CD8-positive, alpha-beta memory T cell (primary cell): Measurements from ENCODE around the gene RNASE4. TPM values are rescaled to one million over a fixed set of nuclear protein-coding genes. Genes with fewer than 3 reads are reported as not detected.
A peak's percentile ranks its signal among the peaks of the same experiment; 100 is the strongest.

Experiments used
- CTCF ChIA-PET: fragments of 350-600 bp; sonication (Branson Sonifier 250); formaldehyde crosslinking; loops from one replicate; lab custom pipeline; 2021; ENCODE audit warnings: antibody characterized with exemption; lab: Charles Lee
- POLR2A ChIA-PET: fragments of 350-600 bp; sonication (Branson Sonifier 250); formaldehyde crosslinking; loops from one replicate; lab custom pipeline; 2021; ENCODE audit warnings: antibody characterized with exemption; lab: Charles Lee
- DNase-seq, 5 donors: peaks; one replicate each; pipeline versions ENCODE4 v3.0.0 to v3.0.0-alpha.2; 2020 to 2022; ENCODE audit warnings: mixed read lengths in 1 of 5
- H3K27ac ChIP-seq: one replicate; pipeline ENCODE4 v1.7.0; 2013; ENCODE audit warnings: low read depth, mild to moderate bottlenecking, low read length, moderate library complexity
- H3K27me3 ChIP-seq: 2 replicates; pipeline ENCODE4 v1.7.0; 2013; ENCODE audit warnings: low read length, mild to moderate bottlenecking; ENCODE audit not compliant: insufficient read depth, poor library complexity, severe bottlenecking
- H3K36me3 ChIP-seq: 2 replicates; pipeline ENCODE4 v1.7.0; 2013; ENCODE audit warnings: mild to moderate bottlenecking, low read length, moderate library complexity; ENCODE audit not compliant: insufficient read depth
- H3K4me1 ChIP-seq: 2 replicates; pipeline ENCODE4 v1.7.0; 2013; ENCODE audit warnings: mild to moderate bottlenecking, low read length, moderate library complexity; ENCODE audit not compliant: insufficient read depth
- H3K4me3 ChIP-seq: 2 replicates; pipeline ENCODE4 v1.7.0; 2013; ENCODE audit warnings: mild to moderate bottlenecking, low read length
- H3K9me3 ChIP-seq: 2 replicates; pipeline ENCODE4 v1.7.0; 2013; ENCODE audit warnings: mild to moderate bottlenecking, low read length
- H3K27ac Mint-ChIP-seq, 8 donors: one replicate each; pipeline ENCODE4 v1.8.0; 2020 to 2021; ENCODE audit warnings: mixed read lengths in 8 of 8, mild to moderate bottlenecking in 6 of 8, inconsistent platforms in 3 of 8, moderate library complexity in 3 of 8
- H3K27me3 Mint-ChIP-seq, 2 donors: one replicate each; pipeline ENCODE4 v1.8.0; 2020 to 2021; ENCODE audit warnings: mixed read lengths in 2 of 2, mild to moderate bottlenecking in 1 of 2, moderate library complexity in 1 of 2
- H3K36me3 Mint-ChIP-seq, 3 donors: one replicate each; pipeline ENCODE4 v1.8.0; 2020 to 2021; ENCODE audit warnings: mixed read lengths in 3 of 3, inconsistent platforms in 1 of 3, mild to moderate bottlenecking in 1 of 3
- H3K4me1 Mint-ChIP-seq, 3 donors: one replicate each; pipeline ENCODE4 v1.8.0; 2020 to 2021; ENCODE audit warnings: mixed read lengths in 3 of 3, inconsistent platforms in 1 of 3, mild to moderate bottlenecking in 1 of 3
- H3K4me3 Mint-ChIP-seq, 7 donors: one replicate each; pipeline ENCODE4 v1.8.0; 2020 to 2021; ENCODE audit warnings: mixed read lengths in 7 of 7, mild to moderate bottlenecking in 6 of 7, moderate library complexity in 4 of 7, inconsistent platforms in 2 of 7
- H3K9me3 Mint-ChIP-seq, 5 donors: one replicate each; pipeline ENCODE4 v1.8.0; 2020 to 2022; ENCODE audit warnings: mixed read lengths in 5 of 5, mild to moderate bottlenecking in 3 of 5, moderate library complexity in 2 of 5, inconsistent platforms in 1 of 5
- polyA plus RNA-seq: library from polyadenylated mRNA; unstranded; fragments of 300-500 nt; fragmentation: Illumina TruSeq; gene quantifications from one replicate; pipeline ENCODE4 v1.2.3, GENCODE V29; 2021
- total RNA-seq, 2 experiments: library from RNA; stranded (reverse); gene quantifications; one replicate each; pipeline ENCODE4 v1.2.3, GENCODE V29; 2021

The RNASE4 gene
- total and polyA plus RNA-seq, 3 experiments from 2014 or later = 0.57 to 2.3 TPM; not detected in 1

- Mint-ChIP-seq H3K4me3 (no peak overlapping the region), H3K27me3 (peaks cover 65 to 89% of the 10 kb centered on the region in 2 donors), H3K27ac (no peak overlapping the region), H3K9me3 (peaks cover 0 to 2% (median 0%) of the 10 kb centered on the region in 5 donors), H3K36me3 (no peaks in the 10 kb centered on the region), H3K4me1 (peaks cover 28 to 39% (median 39%) of the 10 kb centered on the region in 3 donors)
- H3K9me3 ChIP-seq = no peaks in the 10 kb centered on the region
- POLR2A ChIA-PET = interaction anchor here (0.5 kb wide), 1 partner anchor 34 kb away, joined by 5 read pairs; no protein-coding TSS in a partner anchor
- peaks cover 8% of the 10 kb centered on the region for H3K4me1 ChIP-seq
- H3K36me3 ChIP-seq = no peaks in the 10 kb centered on the region
- H3K27me3 ChIP-seq = peaks cover 53% of the 10 kb centered on the region
- H3K4me3 ChIP-seq = no peak overlapping the region
- H3K27ac ChIP-seq = no peak overlapping the region
- no peak for DNase-seq
- CTCF ChIA-PET = interaction anchor here (1.0 to 10.9 kb wide), 2 partner anchors 37 to 40 kb away, joined by 3 to 76 read pairs; no protein-coding TSS in a partner anchor
Observed at GRCh38 chr14:20655851-20656250, 28.5 kb upstream of the RNASE4 start.

- H3K27me3 Mint-ChIP-seq = peaks cover 62 to 87% of the 10 kb centered on the region in 2 donors
- Histone ChIP-seq H3K36me3 (no peaks in the 10 kb centered on the region), H3K4me3 (no peak overlapping the region), H3K27me3 (peaks cover 53% of the 10 kb centered on the region), H3K27ac (no peak overlapping the region), H3K4me1 (peaks cover 8% of the 10 kb centered on the region), H3K9me3 (no peaks in the 10 kb centered on the region)
- no peak for DNase-seq
- peaks cover 0 to 2% (median 0%) of the 10 kb centered on the region in 5 donors for H3K9me3 Mint-ChIP-seq
- ChIA-PET POLR2A (no interaction called here), CTCF (interaction anchor here (1.0 to 10.9 kb wide), 4 partner anchors 9 to 40 kb away, joined by 3 to 76 read pairs (median 11); partner anchors contain the start of gene RNASE4)
- no peak overlapping the region for H3K27ac Mint-ChIP-seq
- H3K4me3 Mint-ChIP-seq = no peak overlapping the region
- peaks cover 28 to 39% (median 39%) of the 10 kb centered on the region in 3 donors for H3K4me1 Mint-ChIP-seq
- H3K36me3 Mint-ChIP-seq = no peaks in the 10 kb centered on the region
Observed at GRCh38 chr14:20656274-20656673, 28.1 kb upstream of the RNASE4 start.

GRCh38 chr14:20657216-20658211, 26.8 kb upstream of the RNASE4 start:
- Mint-ChIP-seq H3K4me1 (peaks cover 34 to 43% (median 40%) of the 10 kb centered on the region in 3 donors), H3K36me3 (no peaks in the 10 kb centered on the region), H3K27ac (peak overlapping the region in 1 of 8 donors; percentile 1), H3K9me3 (peaks cover 0 to 2% (median 0%) of the 10 kb centered on the region in 5 donors), H3K4me3 (peak overlapping the region in 1 of 7 donors; percentile 12), H3K27me3 (peaks cover 53 to 81% of the 10 kb centered on the region in 2 donors)
- CTCF ChIA-PET = interaction anchor here (1.2 to 10.9 kb wide), 5 partner anchors 10 to 44 kb away, joined by 5 to 76 read pairs (median 9); partner anchors contain the start of gene RNASE4
- Histone ChIP-seq H3K27me3 (peaks cover 47% of the 10 kb centered on the region), H3K27ac (no peak overlapping the region), H3K9me3 (no peaks in the 10 kb centered on the region), H3K4me3 (no peak overlapping the region), H3K36me3 (no peaks in the 10 kb centered on the region), H3K4me1 (peaks cover 8% of the 10 kb centered on the region)
- POLR2A ChIA-PET = no interaction called here
- peak in 1 of 5 donors; percentile 16 for DNase-seq

DNA sequence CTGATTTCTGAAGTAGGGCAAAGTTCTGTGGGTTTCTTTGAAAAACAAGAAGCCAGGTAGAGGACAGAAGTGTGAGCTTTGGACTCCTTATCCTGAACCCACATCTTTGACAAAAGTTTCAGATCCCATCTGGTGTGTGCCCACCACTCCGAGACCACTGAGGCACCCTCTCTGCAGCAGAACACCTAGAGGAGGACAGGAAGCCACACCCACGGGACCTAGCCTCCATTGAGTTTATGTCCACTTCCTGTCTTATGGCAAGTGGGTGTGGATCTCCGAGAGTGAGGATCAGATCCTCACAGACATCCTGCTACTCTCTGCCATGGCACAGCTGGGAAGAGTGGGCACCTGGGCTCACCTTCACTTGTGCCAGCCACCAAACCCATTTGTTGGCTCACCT, 26.1 kb upstream of the RNASE4 start:
- H3K27ac ChIP-seq = no peak overlapping the region
- ChIA-PET POLR2A (no interaction called here), CTCF (interaction anchor here (0.9 to 10.9 kb wide), 7 partner anchors 10 to 331 kb away, joined by 3 to 76 read pairs (median 7); partner anchors contain the start of gene RNASE4)
- Mint-ChIP-seq H3K4me3 (no peak overlapping the region), H3K27me3 (peaks cover 49 to 80% of the 10 kb centered on the region in 2 donors), H3K9me3 (peaks cover 0 to 2% (median 0%) of the 10 kb centered on the region in 5 donors), H3K36me3 (no peaks in the 10 kb centered on the region), H3K27ac (no peak overlapping the region), H3K4me1 (peaks cover 33 to 44% (median 40%) of the 10 kb centered on the region in 3 donors)
- DNase-seq = no peak
- H3K27me3 ChIP-seq = peaks cover 40% of the 10 kb centered on the region
- H3K36me3 ChIP-seq = no peaks in the 10 kb centered on the region
- H3K9me3 ChIP-seq = no peaks in the 10 kb centered on the region
- H3K4me3 ChIP-seq = no peak overlapping the region
- peaks cover 13% of the 10 kb centered on the region for H3K4me1 ChIP-seq

DNA sequence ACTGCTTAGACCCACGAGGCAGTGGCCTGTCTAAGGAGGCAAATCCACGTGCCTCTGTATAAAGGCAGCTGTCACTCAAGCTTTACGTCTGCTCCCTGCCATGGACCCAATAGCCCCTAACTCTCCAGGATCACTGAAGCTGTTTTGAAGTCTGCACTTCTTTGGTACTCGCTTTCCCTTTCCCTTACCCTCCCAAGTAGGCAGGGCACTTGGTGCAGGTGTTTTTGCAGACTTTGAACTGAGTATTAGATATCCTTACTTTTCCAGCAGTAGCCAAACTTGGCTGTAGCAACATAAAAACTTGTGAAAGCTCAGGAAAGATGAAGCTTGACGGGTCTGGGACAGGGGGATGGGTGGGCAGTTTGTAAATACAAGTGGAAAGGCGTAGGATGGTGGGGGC, 25.0 kb upstream of the RNASE4 start:
- Histone ChIP-seq H3K9me3 (no peaks in the 10 kb centered on the region), H3K27me3 (peaks cover 31% of the 10 kb centered on the region), H3K36me3 (no peaks in the 10 kb centered on the region), H3K4me1 (peaks cover 19% of the 10 kb centered on the region), H3K4me3 (no peak overlapping the region), H3K27ac (no peak overlapping the region)
- no peak for DNase-seq
- H3K27ac Mint-ChIP-seq = no peak overlapping the region
- peaks cover 30 to 39% (median 37%) of the 10 kb centered on the region in 3 donors for H3K4me1 Mint-ChIP-seq
- H3K27me3 Mint-ChIP-seq = peaks cover 41 to 69% of the 10 kb centered on the region in 2 donors
- POLR2A ChIA-PET = no interaction called here
- no peak overlapping the region for H3K4me3 Mint-ChIP-seq
- CTCF ChIA-PET = interaction anchor here (1.3 to 10.9 kb wide), 4 partner anchors 9 to 33 kb away, joined by 4 to 76 read pairs (median 10); no protein-coding TSS in a partner anchor
- no peaks in the 10 kb centered on the region for H3K36me3 Mint-ChIP-seq
- peaks cover 0 to 2% (median 0%) of the 10 kb centered on the region in 5 donors for H3K9me3 Mint-ChIP-seq

DNA sequence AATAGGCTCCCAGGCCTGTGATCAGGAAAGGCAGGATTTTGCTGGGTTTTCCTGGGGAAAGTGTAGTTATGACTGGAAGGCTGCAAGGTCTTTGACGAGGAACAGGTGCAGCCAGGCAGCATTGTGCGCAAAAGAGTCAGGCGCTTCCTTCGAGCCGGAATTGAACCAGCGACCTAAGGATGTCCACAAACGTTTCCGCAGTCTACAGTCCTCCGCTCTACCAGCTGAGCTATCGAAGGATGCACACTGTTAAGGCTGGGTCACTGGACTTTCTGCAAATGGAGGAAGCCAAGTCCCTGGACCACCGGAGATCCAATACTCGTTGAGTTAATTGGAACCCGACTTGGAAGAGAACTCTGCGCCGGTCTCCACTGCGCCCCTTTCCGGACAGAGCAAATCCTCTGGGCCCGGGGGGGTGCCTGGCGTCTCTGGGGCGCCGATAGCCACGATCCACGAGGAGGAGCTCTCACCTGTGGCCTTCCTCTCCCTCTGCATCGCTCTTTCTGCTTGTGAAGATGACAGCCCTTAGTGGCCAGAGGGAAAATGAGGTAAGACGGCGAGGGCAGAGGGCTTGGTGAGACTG, 24.5 kb upstream of the RNASE4 start:
- peaks cover 31% of the 10 kb centered on the region for H3K27me3 ChIP-seq
- POLR2A ChIA-PET = no interaction called here

DNA sequence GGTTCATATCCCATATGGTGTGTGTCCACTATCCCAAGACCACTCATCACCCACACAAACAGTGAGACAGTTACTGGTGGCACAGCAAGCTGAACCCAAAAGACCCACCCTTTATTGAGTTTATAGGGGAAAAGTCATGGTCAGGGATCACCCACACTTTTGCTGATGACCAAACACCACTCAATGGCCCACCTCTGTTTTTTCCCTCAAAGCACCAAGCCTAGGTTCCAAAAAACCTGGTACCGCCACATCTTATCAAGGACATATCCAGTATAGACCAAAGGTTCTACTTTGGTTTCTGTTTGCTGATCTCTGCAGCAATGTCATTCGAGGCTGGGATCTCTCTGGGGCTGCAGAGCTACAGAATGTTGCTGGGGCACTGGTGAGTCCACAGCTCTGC, 23.2 kb upstream of the RNASE4 start:
- peaks cover 19% of the 10 kb centered on the region for H3K4me1 ChIP-seq
- POLR2A ChIA-PET = interaction anchor here (0.6 kb wide), 1 partner anchor 20 kb away, joined by 4 read pairs; no protein-coding TSS in a partner anchor
- H3K4me1 Mint-ChIP-seq = peaks cover 29 to 37% (median 35%) of the 10 kb centered on the region in 3 donors
- H3K27me3 ChIP-seq = peaks cover 21% of the 10 kb centered on the region
- no peak overlapping the region for H3K27ac ChIP-seq
- H3K9me3 ChIP-seq = no peaks in the 10 kb centered on the region
- no peaks in the 10 kb centered on the region for H3K36me3 Mint-ChIP-seq
- peaks cover 0 to 2% (median 0%) of the 10 kb centered on the region in 5 donors for H3K9me3 Mint-ChIP-seq
- H3K4me3 Mint-ChIP-seq = no peak overlapping the region
- CTCF ChIA-PET = interaction anchor here (0.7 to 10.9 kb wide), 5 partner anchors 19 to 270 kb away, joined by 3 to 76 read pairs (median 4); no protein-coding TSS in a partner anchor
- H3K27ac Mint-ChIP-seq = no peak overlapping the region
- H3K27me3 Mint-ChIP-seq = peaks cover 28 to 53% of the 10 kb centered on the region in 2 donors
- no peak overlapping the region for H3K4me3 ChIP-seq
- no peak for DNase-seq
- H3K36me3 ChIP-seq = no peaks in the 10 kb centered on the region

More for the DNA sequence above, 24.5 kb upstream of the RNASE4 start:
- DNase-seq = no peak
- Histone ChIP-seq H3K36me3 (no peaks in the 10 kb centered on the region), H3K27ac (no peak overlapping the region), H3K4me3 (no peak overlapping the region), H3K4me1 (peaks cover 19% of the 10 kb centered on the region), H3K9me3 (no peaks in the 10 kb centered on the region)
- CTCF ChIA-PET = interaction anchor here (1.4 to 10.9 kb wide), 3 partner anchors 13 to 33 kb away, joined by 5 to 76 read pairs (median 15); no protein-coding TSS in a partner anchor
- peaks cover 29 to 37% (median 35%) of the 10 kb centered on the region in 3 donors for H3K4me1 Mint-ChIP-seq
- no peaks in the 10 kb centered on the region for H3K36me3 Mint-ChIP-seq
- H3K9me3 Mint-ChIP-seq = peaks cover 0 to 2% (median 0%) of the 10 kb centered on the region in 5 donors
- H3K4me3 Mint-ChIP-seq = no peak overlapping the region
- H3K27ac Mint-ChIP-seq = no peak overlapping the region
- H3K27me3 Mint-ChIP-seq = peaks cover 39 to 66% of the 10 kb centered on the region in 2 donors
